HG03045 (cell line): ENCODE data around the gene RNF214.
A peak's percentile ranks its signal among the peaks of the same experiment; 100 is the strongest.

Source experiments
- ATAC-seq: cut with Tn5 transposase; IDR thresholded peaks from one replicate; pipeline ENCODE4 v1.9.1; 2021; ENCODE audit warnings: mild to moderate bottlenecking, moderate library complexity; ENCODE audit not compliant: unreplicated experiment

The RNF214 gene

DNA sequence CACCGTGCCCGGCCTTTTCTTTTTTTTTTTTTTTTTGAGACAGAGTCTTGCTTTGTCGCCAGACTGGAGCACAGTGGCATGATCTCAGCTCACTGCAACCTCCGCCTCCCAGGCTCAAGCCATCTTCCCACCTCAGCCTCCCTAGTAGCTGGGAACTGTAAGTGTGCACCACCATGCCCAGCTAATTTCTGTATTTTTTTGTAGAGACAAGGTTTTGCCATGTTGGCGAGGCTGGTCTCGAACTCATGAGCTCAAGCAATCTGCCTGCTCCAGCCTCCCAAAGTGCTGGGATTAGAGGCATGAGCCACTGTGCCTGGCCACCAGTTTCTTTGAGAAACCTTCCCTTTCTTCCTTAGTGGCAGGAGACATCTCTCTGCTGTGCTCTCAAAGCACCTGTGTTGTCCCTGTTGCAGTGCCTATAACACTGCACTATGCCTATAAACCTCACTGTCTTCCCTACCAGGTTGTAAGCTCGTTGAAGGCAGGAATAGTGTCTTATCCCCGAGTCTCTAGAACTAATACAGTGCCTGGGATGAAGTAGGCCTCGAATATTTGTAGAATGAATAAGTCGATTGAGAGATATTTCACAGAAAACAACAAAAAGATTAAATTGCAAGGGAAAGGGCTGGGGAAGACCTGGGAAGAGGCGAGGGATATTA is 19.6 kb upstream of the RNF214 start:
- no peak for ATAC-seq

DNA sequence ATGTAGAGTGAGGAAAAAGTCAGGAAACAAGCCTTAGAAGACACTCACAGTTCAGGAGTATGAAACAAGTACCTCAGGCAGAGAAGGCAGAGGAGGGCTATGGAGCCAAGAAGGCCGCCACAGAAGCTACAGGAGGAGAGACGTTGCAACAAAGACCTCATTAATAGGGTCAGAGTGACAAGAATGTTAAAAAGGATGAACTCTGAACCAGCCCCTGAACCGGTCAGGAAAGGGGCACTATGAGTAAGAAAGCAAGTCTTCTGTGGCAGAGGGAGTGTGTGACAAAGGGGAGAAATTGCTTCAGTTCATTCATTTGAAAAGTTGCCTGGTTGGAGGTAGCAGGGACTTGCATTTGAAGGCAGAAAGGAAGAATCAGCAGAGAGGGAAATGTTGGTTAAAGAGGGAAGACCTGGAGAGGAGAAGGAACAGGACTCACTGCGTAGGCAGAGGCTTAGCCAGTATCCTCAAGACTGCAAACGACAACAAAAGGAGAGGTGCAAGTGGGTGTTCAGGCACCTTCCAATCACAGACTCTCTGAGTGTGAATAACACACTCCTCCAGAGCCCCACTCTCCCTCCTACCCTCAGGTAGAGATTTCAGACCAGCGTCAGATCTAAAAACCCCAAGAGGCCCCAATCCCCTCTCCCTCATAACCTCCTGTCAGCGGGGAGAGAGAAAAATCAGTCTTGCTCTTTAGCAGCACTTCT is 17.9 kb upstream of the RNF214 start:
- ATAC-seq, result no peak

DNA sequence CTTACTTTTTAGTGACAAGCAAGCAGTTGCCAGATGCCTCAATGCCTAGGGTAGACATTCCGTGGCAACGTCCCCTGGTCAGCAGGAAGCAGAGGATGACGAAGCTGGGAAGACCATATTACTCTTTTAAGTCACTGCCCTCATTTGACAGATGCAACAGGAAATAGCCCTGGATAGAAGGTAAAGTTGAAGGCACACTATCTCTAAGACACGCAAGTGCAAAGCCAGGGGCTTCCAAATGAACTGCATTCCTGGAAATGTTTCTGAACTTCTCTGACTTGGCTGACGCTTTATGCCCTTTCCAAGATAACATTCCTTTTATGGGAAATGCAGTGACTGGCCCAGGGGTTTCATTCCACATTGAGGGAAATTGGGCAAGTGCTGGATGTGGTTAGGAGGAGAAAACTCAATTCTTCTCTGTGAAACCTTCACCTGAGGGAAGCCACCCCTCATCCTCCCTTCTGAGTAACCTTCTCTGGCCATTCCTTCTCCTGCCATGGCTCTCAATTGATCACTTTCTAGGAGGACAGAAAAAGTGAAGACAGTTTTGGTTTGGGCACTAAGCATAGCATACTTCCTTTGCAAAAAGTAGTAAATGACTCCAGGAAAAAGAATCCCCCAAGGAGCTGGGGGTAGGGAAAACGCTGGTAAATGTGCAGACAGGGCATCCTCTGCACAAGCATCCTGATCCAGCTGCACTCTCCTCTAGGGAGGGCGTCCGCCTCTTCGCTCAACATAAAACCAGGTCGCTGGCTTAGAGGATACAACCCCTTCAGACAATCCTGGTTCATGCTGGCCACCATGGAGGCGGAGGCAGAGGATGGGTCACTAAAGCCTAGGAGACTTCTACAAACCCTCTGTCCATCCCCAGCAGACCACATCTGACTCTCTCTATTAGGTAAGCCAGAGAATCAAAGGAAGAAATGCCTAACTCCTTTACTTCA is 15.1 kb upstream of the RNF214 start:
- no peak for ATAC-seq

DNA sequence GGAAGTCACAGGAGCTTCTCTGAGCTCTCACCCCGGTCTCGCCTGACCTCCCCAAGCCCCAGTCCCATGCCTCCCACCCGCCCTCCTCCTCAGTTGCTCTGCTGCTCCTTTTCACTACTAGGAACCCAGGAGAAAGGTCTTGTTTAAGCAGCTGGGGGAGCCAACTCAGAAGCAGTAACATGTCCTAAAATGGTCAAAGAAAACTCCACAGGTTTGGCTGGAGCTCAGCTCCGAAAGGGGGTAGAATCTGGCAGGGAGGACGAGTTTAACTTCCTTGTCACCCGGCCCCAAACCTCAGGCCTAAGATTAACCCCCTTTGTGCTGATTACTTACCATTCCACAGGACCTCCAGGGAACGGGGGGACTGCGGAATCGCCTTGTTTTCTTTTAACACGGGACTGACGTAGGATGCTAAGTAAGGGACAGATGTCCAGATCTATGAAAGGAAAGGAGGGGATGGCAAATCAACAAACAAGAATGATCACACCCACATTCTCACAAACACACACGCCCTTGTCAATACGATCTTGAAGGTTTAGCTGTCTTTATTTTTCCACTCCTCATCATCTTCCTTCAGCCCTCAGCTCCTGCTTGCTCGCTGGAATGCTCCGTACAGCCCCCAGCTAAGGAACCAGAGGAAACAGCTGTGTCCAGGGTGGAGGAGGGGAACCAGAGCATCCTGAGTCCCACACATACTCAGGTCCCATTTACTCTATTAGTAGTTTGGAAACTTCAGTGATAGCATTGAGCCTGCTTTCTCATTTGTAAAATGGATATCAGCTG is 14.1 kb upstream of the RNF214 start:
- ATAC-seq, result no peak

DNA sequence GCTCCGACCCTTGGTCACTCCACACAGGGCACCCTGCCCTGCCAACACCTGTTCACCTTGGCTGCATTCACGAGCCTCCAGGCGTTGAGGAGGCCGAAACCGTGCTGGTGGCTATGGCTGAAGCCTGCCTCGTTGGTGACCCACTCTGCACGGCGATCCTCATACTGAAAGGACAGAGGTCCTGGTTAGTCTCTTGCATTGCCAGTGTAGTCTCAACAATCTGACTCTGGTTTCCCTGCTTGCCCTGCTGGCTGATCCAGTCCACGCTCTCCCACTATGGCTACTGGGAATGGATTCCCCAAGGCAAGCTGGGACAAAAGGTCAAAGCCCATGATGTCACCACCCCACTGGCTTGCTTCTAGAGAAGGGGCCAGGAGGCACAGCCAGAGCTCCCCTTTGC is 13.5 kb upstream of the RNF214 start:
- ATAC-seq, result no peak

DNA sequence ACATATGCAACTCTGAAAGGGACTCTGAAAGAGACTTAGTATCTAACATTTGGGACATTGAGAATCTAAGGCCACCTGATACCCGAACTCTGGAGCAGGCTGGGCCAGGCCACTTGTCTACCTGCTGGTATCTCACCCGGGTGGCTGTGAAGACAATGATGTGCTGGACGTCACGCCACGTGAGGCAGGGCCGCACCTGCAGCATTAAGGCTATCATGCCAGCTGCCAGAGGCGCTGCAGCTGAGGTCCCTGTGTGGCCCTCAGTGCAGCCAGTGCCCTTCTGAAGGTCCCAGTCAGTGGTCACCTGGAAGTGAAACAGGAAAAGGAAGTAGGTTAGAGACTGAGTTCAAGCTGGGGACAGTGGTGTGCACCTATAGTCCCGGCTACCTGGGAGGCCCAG is 13.0 kb upstream of the RNF214 start:
- ATAC-seq, result no peak

DNA sequence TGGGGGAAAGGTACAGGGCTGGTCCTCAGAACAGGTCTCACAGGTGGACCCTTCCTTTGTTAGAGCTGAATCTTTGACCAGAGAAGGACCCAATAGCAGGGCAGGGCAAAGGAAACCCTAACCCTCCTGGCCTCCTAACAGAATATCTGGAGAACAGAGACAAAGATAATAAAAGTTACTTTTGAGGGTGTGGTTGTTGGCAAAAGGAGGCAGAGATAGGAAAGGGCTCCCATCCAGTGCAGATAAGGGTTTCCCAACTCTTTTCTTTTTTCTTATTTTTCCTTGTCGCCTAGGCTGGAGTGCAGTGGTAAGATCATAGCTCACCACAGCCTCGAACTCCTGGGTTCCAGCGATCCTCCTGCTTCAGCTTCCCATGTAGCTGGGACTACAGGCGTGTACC is 12.5 kb upstream of the RNF214 start:
- no peak for ATAC-seq

DNA sequence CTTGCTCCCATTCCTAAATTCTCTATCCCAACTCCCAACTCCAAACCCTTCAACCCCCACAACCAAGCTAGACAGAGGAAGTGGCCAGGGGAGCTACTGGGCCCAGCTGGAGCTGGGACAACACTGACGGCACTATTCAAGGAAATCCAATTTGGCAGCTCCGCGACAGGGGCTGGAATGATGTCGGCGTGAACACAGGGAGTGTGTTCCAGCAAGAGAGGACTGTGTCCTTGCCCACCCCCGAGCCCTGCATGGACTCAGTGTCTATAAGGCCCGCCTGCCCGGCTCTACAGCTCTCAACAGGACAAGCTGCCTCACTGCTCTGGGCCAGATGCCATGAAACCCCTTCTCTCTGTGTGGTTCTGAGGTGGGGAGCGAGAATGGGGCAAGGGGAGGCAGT is 11.9 kb upstream of the RNF214 start:
- ATAC-seq, result no peak

DNA sequence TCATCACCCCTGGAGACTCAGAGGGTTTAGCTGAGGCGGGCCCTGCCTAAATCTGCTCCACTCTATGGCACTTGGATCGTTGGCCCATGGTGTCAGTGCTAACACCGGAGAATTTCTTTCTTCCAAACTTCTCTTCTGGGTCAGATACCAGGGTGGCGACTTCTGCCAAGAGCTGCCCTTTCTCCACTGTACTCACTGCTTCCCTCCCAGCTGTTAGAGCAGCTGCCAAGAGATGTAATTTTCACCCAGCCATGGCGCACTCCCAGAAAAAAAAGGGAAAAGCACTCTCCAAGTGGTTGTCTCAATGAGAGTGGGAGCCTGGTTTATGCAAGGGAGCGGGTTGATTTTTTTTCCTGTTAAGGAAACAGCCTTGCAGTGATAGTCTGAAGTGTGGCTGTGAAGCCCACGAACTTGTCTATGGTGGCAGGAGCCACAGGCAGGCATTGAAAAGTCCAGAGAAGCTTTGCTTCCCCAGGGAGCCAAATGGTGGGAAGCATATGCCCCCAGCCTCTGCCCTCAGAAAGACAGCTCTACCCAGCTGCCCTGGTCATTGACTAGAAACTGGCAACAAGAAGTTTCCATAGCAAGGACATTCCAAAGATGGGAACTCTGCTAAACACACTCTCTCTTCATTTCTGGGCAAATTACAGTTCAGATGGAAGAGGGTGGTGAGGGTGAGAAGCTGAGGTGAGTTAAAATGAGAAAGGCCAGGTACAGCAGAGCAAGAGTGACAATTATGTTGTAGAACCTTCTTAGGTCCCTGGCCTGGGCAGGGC is 11.3 kb upstream of the RNF214 start:
- no peak for ATAC-seq

DNA sequence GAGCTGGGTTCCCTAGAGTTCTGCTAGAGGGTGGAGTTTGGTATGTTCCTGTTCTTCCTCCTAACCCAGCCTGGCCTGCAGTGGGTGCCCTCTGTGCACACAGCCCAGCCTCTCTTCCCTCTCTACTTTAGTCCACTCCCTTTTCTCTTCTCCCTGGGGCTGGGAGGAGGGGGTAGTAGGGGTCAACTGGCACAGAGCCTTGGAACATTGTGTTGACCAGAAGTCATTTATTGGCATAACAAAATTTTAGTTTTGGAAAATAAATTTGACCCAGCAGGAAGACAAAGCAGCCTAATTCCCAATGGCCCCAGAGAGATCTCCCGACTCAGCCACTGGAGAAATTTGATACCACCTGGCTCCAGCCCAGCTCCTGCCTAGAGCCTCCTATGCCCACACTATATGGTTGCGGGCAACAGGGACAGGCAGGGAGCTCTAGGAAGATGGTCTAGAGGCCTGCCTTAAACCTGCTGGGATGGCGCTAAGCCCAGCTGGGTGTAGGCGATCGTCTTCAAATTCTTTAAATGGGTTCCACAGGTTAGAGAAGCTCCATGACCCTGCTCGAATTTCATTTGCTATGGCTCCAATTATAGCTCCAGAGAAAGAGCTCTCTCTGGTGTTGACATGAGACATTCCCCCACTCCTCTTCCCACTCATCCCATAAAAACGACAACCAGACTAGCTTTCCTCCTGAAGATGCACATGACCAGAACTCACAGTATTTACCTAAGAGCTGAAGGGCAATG is 10.5 kb upstream of the RNF214 start:
- ATAC-seq, result no peak

DNA sequence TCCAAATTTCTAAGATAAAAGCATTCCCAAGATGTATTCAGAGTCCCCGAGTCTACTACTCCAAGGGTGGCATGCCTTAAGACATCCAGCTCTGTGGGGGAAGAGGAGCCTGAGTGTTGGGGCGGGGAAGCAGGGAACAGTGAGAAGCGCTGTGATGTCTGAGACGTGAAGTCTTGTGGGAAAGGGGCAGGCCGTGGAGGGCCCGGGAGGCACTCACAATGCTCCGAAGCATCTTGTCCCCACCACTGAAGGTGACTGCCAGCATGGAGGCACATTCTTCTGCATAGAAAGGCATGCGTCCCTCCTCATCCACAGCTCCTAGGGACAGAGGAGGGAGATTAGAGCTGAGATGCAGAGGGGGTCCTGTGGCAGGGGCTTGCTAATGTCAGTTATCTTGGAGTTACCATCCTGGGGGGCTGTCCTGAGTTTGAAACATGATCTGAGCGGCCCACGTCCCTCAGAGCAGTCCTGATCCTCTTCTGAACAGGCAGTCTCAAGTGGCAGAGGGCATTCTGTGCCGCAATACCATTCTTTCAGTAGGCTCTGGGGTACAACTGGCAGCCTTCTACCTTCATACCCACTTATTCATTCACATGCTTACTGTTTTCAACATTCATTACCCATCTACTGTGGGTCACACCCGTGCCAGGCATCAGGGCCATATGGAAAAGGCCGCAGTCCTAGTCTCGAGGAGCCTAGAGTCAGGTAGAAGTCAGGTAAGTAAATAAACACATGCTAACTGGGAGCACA is 9.3 kb upstream of the RNF214 start:
- ATAC-seq, result no peak

DNA sequence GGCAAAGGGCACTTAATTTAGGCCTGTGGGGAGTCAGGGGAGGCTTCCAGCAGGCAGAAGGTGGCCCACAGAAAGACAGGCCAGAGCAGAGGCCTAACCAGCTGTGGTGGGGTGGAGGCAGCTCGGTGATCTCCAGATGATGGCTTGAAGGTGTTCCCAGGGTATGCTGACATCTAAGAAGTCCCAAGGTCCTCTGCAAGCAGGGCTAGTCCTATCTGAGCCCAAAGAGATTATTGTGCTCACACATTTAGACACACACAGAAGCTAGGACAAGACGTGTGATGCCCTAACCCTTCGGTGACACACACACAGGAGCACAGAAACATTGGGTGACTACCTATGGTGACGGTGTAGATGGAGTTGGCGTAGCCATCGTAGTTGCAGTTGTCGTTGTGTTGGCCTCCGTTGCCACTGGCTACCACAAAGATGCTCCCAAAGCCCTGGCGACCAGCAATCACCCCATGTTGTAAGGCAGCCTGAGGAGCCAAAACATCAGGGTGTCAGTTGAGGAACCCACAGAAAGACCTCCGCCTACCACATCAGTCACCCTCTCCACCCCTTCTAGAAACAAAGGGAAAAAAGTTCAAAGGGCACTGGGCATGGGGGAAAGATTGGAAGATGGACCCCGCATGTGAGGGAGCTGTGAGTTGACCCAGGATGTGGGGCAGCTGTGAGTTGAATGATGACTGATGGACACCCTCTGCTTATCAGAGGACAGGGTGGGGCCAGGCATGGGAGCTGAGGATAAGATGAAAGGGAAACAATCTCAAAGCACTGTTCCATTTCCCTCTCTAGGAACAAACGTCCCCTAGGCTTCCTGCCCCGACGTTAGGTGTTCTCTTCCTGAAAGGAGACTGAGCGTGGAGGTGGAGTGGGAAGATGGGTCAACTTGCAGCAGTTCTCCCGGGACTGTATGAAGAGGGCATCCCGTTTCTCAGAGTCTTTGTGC is 8.5 kb upstream of the RNF214 start:
- ATAC-seq, result no peak

DNA sequence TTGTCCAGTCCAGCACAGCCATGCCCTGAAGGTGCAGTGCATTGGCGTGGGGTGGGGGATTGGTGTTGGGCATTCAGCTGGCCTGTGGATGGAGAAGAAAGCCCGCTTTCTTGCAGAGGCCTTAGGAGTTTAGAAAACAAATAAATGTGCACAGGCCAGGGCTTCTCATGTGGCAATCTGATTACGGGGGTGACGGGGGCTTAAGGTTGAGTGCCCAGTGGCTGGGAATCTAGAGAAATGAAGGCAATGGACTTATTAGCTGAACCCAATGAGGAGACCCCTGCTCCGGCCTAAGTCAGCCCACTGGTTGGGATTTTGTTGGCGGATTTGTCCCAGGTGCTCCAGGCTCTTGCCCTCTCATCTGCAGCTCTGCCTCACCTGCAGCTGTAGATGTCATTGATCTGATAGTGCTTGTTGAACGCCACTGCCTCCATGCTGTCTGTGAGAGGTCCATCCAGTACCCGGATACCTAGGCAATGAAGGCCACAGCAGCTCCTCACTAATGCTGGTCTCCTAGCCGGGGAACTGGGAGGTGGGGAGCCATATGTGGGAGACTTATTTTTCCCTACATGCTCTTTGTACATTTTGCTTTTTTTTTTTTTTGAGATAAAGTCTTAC is 6.8 kb upstream of the RNF214 start:
- ATAC-seq, result no peak

DNA sequence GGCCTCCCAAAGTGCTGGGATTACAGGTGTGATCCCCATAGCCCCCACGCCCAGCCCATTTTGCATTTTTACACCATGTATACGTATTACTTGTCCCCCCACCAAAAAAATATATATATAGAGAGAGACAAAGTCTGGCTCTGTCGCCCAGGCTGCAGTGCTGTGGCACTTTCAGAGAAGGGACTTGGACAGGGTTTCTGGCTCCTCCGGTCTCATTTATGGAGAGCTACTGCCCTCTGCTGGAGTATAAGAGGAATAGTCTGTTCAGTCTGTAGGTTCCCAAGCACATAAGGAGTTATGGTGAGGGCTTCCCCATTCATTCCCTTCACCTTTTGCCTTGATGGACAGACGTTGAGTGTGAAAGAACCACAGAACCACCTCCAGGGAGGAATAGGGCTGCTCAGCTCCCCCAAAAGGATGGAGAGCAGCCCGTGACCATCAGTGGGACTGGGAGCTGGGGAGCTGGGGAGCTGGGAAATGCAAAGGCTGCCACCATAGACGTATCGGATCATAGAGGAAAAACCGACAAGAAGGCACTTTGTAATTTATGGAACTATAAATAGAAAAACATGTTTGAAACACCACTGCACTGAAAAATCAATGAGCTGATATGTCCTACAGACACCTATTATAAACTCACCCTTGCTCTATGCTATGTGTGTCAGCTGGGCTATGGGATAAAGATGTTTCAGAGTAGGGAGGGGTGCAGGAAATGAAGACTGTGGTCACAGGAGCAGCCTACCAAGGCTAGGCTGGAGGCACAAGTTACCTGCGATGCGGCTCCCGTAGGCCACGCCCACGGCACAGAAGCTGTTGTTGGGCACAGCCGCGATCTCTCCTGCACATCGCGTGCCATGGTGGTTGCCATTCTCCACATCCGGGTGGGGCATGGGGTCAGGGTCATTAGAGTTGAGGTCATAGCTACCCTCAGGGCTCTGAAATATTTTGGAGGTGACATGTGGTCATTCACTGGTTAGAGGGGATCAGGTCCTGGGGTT is 5.8 kb upstream of the RNF214 start:
- peak; percentile 57 for ATAC-seq

DNA sequence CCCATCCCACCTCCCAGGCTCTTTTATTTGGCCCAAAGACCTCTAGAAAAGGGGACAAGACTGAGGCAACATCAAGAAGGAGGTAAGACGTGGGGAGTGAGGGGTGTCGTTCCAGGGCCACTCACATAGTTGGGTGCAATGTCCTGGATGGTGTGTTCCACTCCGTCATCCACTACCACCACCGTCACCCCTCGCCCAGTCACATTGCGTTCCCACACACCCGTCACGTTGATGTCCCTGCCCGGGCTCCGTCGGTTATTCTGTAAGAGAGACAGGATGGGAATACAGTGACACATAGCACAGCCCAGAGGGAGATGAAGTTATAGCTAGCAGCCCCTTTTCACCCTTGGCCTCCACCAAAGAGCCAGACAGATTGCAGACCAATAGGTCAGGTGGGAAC is 4.4 kb upstream of the RNF214 start:
- ATAC-seq, result no peak

DNA sequence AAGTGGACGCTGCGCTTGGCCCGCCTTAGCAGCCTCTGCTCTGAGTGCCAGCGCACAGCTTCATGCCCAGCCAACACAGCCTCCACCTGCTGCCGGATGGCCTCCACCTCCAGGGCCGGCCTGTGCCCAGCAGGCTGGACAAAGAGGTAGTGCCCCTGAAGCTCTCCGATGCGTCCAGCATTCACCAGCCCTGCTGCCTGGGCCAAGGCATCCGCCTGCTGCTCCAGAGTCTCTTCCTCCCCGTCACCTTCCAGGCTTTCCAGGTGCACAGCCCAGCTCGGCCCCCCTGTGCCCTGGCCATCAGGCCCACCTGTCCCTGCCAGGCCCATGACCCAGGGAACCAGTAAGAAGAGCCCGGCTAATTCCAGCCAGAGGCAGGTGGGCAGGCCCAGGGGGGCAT is 3.1 kb upstream of the RNF214 start:
- ATAC-seq, result no peak
